ENCODE data around the gene FBXL20.
"Not testable (repeated sequence)": the region's sequence is repeated elsewhere in the genome, so short reads cannot be mapped to it uniquely, and the experiment has no call there.

Gene FBXL20

DNA sequence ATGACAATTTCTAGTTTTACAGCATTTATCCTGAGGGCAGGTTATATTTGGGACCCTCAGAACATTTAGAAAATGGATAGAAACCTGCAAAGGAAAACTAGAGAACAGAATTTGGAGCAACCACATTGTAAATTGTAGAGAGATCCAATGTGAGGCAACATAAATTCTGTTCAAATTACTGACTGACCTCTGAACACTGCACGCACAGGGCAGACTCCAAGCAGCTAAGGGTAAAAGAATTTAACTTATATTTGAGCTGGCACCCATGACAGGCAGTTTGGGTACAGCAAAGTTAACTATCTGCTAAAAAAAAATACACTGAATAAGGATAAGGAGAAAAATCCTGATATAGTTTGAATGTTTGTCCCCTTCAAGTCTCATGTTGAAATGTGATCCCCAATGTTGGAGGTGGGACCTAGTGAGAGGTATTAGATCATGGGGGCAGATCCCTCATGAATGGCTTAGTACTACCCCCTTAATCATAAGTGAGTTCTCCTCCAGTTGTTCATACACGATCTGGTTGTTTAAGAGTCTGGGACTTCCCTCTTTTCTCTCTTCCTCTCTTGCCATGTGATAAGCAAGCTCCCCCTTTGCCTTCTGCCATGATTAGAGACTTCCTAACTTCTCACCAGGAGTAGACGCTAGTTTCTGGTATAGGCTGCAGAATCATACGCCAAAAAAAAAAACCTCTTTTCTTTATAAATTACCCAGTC lies 75.7 kb downstream of the FBXL20 start:
- no peak for DNase-seq

DNA sequence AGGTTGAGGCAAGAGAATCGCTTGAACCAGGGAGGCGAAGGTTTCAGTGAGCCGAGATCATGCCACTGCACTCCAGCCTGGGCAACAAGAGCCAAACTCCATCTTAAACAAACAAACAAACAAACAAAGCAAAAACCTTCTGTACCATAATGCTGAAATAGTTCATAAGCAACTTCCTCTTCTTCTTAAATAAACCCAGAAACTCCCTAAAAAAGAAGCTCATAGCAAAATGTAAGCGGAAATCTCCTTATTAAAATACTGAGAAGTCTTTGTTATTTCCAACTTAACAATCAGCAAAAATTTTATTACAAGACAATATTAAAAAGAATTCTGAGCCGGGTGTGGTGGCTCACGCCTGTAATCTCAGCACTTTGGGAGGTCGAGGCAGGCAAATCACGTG lies 82.8 kb downstream of the FBXL20 start:
- DNase-seq = no peak

DNA sequence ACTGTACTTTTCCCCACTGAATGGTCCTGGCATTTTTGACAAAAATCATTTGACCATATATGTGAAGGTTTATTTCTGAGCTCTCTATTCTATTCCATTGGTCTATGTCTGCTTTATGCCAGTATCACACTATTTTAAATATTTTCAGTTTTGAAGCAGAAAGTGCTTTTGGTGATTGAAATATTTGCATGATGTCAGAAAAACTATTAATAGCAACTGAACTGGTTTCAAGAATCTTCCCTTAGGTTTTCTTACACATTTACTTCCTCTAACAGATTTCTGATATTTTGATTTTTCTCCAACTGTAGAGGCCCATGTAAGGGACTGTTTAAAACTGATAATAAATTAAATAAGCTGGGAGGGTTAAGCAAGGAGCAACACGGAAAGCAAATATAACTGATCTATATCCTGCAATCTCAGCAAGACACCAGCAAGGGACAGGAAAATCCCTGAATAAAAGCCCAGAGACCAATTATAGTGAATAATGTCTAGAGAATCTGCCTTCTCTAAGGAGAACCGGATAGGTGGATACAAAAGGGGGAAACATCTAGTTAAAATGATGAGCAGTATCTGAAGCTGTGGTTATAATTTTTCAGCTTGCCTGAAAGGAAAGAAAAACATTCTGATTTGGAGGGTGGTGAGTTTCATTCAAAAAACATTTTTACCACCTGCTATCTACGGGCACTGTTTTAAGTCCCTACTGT lies 94.8 kb downstream of the FBXL20 start:
- no peak for DNase-seq

DNA sequence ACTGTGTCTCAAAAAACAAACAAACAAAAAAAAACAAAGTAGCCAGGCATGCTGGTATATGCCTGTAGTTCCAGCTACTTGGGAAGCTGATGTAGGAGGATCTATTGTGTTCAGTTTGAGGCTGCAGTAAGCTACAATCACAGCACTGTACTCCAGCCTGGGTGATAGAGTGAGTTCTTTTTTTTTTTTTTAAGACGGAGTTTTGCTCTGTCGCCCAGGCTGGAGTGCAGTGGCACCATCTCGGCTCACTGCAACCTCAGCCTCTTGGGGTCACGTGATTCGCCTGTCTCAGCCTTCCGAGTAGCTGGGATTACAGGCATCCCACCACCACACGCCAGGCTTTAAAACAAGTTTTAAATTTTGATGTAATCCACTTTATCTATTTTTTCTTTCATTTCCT lies 95.4 kb downstream of the FBXL20 start:
- no peak for DNase-seq

DNA sequence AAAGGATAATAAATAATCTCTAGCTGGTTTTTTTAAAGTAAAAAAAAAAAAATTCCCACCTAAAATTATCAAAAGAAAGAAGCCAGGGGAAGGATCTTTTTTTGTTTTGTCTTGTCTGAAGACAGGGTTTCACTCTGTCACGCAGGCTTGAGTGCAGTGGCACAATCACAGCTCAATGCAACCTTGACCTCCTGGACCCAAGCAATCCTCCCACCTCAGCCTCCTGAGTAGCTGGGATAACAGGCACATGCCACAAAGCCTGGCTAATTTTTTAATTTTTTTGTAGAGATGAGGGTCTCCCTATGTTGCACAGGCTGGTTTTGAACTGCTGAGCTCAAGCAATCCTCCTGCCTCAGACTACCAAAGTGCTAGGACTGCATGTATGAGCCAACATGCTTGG lies 97.2 kb downstream of the FBXL20 start:
- DNase-seq = no peak

DNA sequence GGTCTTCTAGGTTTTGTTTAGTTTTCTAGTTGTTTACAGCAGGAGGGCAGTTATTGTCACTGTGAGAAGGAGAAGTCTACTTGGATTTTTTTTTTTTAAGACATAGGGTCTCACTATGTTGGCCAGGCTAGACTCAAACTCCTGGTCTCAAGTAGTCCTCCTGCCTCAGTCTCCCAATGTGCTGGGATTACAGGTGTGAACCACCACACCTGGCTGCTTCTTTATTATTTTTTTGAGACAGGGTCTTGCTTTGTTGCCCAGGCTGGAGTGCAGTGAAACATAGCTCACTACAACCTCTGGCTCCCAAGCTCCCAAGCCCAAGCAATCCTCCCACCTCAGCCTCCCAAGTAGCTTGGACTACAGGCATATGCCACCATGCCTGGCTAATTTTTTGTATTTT lies 107.4 kb downstream of the FBXL20 start:
- DNase-seq = no peak

DNA sequence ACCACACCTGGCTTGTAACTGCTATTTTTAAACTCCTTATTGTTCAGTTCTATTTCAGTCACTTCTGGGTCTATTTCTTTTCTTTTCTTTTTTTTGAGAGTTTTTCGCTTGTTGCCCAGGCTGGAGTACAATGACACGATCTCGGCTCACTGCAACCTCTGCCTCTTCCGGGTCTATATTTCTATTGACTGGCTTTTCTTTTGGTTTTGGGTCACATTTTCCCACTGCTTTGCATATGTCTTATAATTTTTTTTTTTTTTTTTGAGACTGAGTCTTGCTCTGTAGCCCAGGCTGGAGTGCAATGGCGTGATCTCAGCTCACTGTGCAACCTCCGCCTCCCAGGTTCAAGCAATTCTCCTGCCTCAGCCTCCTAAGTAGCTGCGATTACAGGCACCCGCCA lies 108.9 kb downstream of the FBXL20 start:
- not testable (repeated sequence) for DNase-seq

DNA sequence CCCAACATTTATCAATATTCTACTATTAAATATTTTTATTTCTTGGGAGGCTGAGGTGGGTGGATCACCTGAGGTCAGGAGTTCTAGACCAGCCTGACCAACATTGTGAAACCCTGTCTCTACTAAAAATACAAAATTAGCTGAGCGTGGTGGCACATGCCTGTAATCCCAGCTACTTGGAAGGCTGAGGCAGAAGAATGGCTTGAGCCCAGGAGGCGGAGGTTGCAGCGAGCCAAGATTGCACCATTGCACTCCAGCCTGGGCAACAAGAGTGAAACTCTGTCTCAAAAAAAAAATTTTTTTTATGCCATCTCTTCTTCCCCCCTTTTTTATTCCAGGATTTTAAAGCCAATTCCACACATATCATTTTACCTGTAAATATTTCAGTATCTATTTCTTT lies 114.9 kb downstream of the FBXL20 start:
- DNase-seq = not testable (repeated sequence)

DNA sequence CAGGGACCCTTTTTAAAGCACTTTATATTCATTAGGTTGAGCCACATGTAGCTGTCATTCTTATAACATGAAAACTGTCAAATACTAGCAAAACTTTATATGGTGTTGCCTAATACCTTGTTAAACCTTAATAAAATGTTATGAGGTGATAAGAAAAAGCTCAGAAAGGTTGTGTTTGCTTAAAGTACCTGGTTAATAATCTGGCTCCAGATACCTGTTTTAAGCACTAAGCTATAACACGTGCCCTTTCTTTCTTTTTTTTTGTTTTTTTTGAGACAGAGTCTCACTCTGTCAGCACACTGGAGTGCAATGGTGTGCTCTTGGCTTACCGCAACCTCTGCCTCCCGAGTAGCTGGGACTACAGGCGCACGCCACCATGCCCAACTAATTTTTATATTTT lies 116.7 kb downstream of the FBXL20 start:
- DNase-seq = no peak

DNA sequence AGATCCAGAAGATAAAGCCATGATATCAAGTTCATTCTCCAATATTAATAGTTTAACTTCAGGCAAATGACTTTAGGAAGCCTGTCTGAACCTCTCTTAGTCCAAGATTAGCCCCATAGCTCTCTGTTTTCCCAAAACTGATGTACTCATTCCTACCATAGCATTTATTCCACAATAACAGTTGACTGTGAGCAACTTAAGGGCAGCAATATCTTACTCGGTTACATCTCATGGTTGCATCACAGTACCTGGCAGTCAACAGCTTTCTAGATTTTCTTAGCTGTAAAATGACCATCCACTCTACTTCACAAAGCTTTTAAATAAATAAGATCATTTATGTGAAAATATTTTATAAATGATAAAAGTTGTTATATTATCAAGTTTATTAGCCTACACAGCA lies 117.5 kb downstream of the FBXL20 start:
- no peak for DNase-seq

DNA sequence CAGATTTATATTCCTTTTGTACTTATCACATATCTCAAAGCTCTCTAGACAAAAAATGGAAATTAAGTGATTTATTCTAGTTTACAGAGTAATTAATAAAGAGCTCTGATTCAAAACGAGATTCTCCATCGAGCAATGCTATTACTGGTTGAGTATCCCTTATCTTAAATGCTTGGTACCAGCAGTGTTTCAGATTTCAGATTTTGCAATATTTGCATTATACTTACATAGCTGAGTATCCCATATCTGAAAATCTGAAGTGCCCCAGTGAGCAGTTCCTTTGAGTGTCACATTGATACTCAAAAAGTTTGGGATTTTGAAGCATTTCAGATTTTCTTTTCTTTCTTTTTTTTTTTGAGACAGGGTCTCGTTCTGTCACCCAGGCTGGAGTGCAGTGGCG lies 118.3 kb downstream of the FBXL20 start:
- DNase-seq = no peak

DNA sequence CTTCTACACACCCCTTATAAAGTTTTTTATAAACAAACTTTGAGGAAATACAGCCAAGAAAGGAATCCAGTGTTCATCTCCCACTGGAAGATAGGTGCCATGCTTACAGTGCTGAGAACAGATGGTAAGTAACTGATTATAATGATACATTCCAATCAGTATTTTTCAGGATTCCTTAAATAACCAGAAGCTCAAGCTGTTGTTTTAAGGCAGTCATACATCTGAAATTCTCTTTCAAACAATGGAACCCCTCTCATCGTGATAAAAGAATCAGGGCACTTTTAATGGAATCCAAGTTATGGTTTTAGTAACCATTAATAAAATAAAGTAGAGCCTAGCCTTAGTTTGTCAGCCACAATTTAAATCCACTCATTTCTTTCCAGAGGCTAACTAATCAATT lies 119.6 kb downstream of the FBXL20 start:
- DNase-seq = no peak

DNA sequence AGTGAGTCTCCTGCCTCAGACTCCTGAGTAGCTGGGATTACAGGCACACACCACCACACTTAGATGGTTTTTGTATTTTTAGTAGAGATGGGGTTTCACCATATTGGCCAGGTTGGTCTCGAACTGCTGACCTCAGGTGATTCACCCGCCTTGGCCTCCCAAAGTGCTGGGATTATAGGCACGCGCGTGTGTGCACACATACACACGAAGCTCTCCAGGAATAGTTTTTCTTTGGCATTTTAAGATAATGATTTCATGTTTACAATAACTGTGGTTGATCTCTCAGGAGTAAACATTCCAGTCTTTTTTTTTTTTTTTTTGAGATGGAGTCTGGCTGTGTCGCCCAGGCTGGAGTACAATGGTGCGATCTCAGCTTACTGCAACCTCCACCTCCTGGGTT lies 123.2 kb downstream of the FBXL20 start:
- DNase-seq = not testable (repeated sequence)

DNA sequence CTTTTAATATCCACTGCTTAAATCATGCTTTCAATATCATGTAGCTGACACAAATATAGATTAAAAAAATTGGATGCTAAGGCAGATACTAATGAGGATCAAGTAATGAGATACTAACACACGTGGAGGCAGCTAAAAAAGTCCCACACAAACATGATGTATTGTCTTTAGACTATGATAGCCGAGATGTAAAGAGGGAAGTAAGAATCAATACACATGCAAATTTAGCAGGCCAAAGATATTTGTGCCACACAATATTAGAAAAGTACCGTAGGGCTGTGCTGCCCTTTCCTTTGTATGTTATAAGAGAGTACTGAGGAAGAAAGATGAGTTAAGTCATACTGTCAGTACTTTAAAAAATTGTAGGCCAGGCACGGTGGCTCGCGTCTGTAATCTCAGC lies 124.3 kb downstream of the FBXL20 start:
- DNase-seq = no peak

DNA sequence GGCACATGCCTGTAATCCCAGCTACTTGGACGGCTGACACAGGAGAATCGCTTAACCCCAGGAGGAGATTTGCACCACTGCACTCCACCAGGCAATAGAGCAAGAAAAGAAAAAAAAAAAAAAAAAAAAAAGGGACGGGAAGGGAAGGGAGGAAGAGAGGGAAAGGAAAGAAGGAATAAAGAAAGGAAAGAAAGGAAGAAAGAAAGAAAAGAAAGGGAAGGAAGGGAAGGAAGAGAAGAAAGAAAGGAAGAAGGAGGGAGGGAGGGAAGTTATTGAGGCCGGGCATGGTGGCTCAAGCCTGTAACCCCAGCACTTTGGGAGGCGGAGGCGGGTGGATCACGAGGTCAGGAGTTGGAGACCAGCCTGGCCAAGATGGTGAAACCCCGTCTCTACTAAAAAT lies 125.3 kb downstream of the FBXL20 start:
- DNase-seq = no peak

DNA sequence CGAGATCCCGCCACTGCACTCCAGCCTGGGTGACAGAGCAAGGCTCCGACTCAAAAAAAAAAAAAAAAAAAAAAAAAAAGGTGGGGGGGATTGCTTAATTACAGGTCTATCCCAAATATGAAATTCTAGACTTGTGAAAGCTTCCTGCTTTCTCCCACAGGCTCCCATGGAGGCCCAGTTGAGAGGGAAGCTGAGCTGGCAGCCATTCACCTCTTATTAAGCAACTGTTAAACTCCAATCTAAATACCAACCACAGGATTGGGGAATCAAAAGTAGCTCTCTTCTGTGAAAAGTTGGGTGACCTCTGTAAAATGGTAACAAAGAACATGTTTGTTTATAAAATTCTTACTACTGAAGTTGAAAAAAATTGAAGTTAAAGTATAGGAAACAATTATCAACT lies 129.9 kb downstream of the FBXL20 start:
- DNase-seq = no peak

DNA sequence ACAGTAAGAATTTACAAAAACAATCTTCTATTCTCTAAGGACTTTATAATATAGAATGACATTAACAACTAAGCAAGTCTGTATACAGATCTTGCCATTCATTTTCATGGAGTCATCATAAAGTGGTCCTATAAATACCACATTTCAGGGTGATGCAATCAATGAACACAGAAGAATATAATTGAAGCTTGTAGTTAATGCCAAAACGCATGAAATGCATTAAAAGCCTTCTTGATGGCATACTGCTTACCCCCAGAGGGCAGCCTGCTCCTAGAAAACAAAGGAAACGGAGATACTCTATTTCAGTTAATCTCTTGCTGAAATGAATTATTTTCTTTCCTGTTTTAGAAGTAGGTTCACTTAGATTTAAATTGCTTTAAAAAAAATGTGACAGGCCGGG lies 130.5 kb downstream of the FBXL20 start:
- no peak for DNase-seq

DNA sequence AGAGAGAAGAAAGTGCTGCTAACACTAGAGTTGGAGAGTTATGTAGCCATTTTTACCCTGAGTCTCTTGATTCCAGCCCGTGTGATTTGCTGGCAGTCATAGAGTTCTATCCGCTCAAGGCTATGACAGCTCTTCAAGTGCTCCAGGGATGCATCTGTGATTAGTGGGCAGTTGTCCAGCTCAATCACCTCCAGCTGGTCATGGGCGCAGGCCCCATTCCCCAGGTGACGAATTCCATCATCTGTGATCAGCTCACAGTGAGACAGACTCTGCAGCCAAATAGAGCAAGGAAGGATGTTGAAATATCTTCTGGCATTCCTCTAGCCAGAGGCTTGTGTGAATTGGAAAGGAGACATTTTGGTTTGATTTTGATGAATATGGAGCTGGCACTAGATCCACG lies 137.3 kb downstream of the FBXL20 start:
- no peak for DNase-seq

DNA sequence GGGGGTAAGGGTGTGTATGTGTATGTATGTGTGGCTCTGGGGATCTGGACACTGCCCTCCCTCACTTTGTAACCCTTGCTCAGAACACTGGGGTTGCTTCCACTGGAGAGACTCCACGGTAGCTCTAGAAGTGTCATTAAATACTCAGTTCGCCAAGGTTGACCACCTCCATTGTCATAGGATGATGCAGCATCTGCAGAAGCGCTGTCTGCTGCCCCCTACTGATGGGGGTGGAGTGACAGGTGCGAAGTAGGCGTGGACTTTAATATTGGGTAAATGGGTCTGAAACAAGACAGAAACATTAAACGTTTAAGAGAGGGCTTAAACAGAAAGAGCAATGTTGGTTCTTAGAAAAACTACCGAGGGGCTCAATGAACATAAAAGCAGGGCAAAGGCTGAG lies 140.1 kb downstream of the FBXL20 start:
- DNase-seq = peak in 1 of 2 donors; percentile 44

DNA sequence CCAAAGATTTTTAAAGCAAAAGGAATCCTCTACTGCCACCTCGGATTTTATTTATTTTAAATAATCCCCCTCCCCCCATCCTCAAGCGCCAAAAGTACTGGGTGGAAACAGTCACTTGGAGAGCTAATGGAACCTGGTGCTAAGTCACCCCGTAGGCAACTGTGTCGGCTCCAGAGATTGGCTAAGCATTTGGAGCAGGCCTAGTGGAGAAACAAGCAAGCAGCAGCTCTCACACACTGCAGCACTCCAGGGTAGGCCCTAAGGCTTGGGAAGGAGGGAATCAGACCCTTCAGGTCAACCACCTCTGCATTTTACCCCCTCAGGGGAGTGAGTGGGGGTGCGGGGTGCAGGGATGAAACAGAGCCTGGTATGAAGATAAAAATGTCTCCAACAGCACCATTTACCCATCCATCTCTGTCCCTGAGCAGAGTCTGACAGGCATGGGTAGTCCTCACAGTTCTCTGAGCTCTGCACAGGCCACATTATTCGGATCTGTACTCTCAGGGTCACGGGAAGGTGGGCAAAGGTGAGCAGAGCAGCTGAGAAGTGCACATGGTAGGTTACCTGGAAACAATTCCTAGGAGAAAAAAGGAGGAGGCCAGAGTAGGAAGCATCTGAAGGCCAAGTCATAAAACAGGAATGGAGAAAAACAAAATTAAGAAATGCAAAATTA lies 148.5 kb downstream of the FBXL20 start:
- DNase-seq = no peak

DNA sequence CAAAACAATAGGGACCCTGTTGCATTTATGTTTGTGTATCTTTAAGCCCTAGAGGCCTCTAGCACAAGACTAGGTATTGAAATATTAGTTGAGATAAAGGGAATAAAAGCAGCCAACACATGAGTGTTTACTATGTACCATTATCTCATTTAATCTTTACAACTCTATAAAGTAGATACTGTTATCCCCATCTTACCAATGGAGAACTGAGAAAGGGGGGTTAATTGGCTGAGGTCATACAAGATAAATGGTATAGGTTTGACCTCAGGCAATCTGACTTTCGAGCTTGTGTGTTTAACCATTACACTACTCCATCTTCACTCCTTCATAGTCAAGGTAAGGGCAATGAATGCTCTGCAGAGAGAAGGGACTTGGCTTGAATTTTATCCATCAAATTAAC lies 149.4 kb downstream of the FBXL20 start:
- no peak for DNase-seq

DNA sequence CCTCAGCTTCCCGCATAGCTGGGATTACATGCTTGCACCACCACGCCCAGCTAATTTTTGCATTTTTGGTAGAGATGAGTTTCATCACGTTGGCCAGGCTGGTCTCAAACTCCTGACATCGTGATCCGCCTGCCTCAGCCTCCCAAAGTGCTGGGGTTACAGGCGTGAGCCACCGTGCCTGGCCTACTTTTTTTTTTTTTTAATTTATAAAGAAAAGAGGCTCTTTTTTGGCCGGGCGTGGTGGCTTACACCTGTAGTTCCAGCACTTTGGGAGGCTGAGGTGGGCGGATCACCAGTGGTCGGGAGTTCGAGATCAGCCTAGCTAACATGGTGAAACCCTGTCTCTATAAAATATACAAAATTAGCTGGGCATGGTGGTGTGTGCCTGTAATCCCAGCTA lies 151.3 kb downstream of the FBXL20 start:
- not testable (repeated sequence) for DNase-seq

DNA sequence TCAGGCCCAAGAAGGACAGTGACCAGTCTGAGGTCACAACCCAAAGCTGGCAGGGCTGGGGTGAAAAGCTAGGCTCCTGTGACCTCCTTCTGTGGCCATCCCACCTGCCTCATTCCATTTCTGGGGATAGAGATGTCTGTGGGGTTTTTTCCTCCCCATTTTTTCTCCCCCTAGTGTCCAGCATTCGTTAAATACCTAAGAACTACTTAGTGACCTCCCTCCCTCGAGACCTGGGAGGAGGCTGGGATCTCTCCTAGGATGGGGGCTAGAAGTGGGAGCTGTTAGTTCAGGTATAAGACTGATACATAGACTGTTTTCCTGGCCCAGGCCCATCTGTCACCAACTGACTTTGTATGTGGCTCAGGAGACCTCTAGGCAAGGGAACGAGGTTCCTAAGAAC lies 155.2 kb downstream of the FBXL20 start:
- no peak for DNase-seq
